Measurements from ENCODE around the gene MED13L. TPM values are rescaled to one million over a fixed set of nuclear protein-coding genes. Genes with fewer than 3 reads are reported as not detected.

MED13L gene
- total and polyA plus RNA-seq, 2 of the 4 experiments (the other 2 are of a cell fraction), result 17.9 to 49.1 TPM

DNA sequence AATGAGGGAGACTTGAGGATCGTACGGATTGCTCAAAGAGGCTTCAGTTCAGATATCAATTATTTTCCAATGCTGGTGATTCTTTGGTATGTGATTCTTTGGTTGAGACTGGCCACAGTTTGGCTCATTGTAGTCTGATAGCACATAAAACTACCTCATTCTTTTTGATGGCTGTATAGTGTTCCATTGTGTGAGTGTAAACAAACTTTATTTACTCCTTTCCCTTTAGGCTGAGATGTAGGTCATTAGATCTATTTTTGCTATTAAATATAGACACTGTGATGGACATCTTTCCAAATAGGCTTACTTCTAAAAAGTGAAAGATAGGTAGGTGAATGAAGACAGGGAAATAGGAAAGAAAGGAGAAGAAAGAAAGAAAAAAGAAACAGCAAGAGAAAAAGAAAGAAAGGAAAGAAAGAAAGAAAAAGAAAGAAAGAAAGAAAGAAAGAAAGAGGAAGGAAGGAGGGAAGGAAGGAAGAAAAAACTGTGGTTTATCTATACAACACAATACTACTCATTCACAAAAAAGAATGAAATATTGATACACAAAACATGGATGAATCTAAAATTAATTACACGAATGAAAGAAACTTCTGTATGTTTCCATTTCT lies 19.8 kb upstream of the MED13L start:
- WGBS, 2 experiments (ENCODE audit: extremely low coverage in 2 of 2, insufficient read length in 1 of 2), result no CpG with 5 or more reads among the region's 3 CpGs
- Histone ChIP-seq H3K27me3 (ENCODE audit: control insufficient read depth, insufficient read depth, low read length) (no peaks in the 10 kb centered on the region), H3K23ac (ENCODE audit: low read depth, low read length) (no peak overlapping the region), H3K36me3 (ENCODE audit: control insufficient read depth, insufficient read depth, low read length) (no peaks in the 10 kb centered on the region), H4K91ac (ENCODE audit: insufficient read depth, low read depth, low read length) (no peak overlapping the region), H2BK120ac (ENCODE audit: low read depth, low read length) (no peak overlapping the region), H2BK20ac (ENCODE audit: low read depth, low read length) (no peak overlapping the region), H3K18ac (ENCODE audit: low read depth, low read length) (no peak overlapping the region), H3K9me3 (ENCODE audit: control insufficient read depth, insufficient read depth, low read length) (no peaks in the 10 kb centered on the region), H3K14ac (replicated peaks; ENCODE audit: low read depth, low read length) (no peak overlapping the region), H3K4me3 (ENCODE audit: insufficient read depth, low read depth, low read length) (no peak overlapping the region), H2AFZ (replicated peaks; ENCODE audit: low read length, poor library complexity) (no peak overlapping the region), H3K9ac (ENCODE audit: low read depth, low read length) (no peak overlapping the region), H3K4me1 (ENCODE audit: control insufficient read depth, insufficient read depth, low read length) (peaks cover 6% of the 10 kb centered on the region; the same call in 1 of the 2 replicates), H3K4ac (ENCODE audit: low read depth, low read length) (no peak overlapping the region), H3K56ac (ENCODE audit: extremely low read depth, insufficient read depth, low read length) (no peak overlapping the region), H4K20me1 (ENCODE audit: insufficient read depth, low read length) (no peaks in the 10 kb centered on the region), H2BK5ac (ENCODE audit: low read depth, low read length, poor library complexity, severe bottlenecking) (no peak overlapping the region), H4K8ac (ENCODE audit: low read depth in 2 of 2, low read length in 2 of 2) (no peak overlapping the region), H3K4me2 (ENCODE audit: low read depth, low read length) (no peak overlapping the region), H2AK5ac (ENCODE audit: low read depth, low read length) (no peak overlapping the region), H2BK15ac (ENCODE audit: low read depth, low read length) (no peak overlapping the region), H2AK9ac (replicated peaks; ENCODE audit: low read depth, low read length, poor library complexity) (no peak overlapping the region), H3K79me1 (ENCODE audit: low read depth in 1 of 2, low read length in 2 of 2) (no peaks in the 10 kb centered on the region), H3K9me1 (ENCODE audit: insufficient read depth, low read length) (peaks cover 3% of the 10 kb centered on the region), H4K5ac (ENCODE audit: low read depth, low read length) (no peak overlapping the region), H3K27ac (ENCODE audit: insufficient read depth, low read length) (no peak overlapping the region)
- no TSS peak for BruUV-seq (replicated peaks)
- DNase-seq (no peak), ATAC-seq (ENCODE audit: low read depth) (no peak)
- CTCF ChIA-PET, result no interaction called here
- POLR2A ChIA-PET (ENCODE audit: unreplicated experiment), result no interaction called here
- dilution Hi-C loops (cut with HindIII; ENCODE audit: low sequenced_read_pairs, unreplicated experiment) (no loop called here), intact Hi-C loops (cut with micrococcal nuclease) (no loop called here), in situ Hi-C loops (cut with MboI; ENCODE audit: low sequenced_read_pairs) (no loop called here)
- no peak for TF ChIP-seq POLR2A (IDR thresholded peaks at IDR 0.05; ENCODE audit: low read depth, low read length)
- no peak for TF ChIP-seq MXI1 (IDR thresholded peaks at IDR 0.05; ENCODE audit: borderline replicate concordance, low read depth, low read length)
- no peak for TF ChIP-seq BHLHE40 (IDR thresholded peaks at IDR 0.05; ENCODE audit: low read depth, low read length)
- no peak for TF ChIP-seq SMC3 (IDR thresholded peaks at IDR 0.05; ENCODE audit: low read depth, low read length)
- TF ChIP-seq RCOR1 (IDR thresholded peaks at IDR 0.05; ENCODE audit: insufficient replicate concordance, low read length), result no peak
- no peak for TF ChIP-seq FOS (IDR thresholded peaks at IDR 0.05; ENCODE audit: low read depth, low read length)
- no peak for TF ChIP-seq MAZ (IDR thresholded peaks at IDR 0.05; ENCODE audit: borderline replicate concordance, low read depth, low read length)
- TF ChIP-seq CHD1 (IDR thresholded peaks at IDR 0.05; ENCODE audit: low read depth, low read length), result no peak
- no peak for TF ChIP-seq RAD21 (IDR thresholded peaks at IDR 0.05; ENCODE audit: low read length)
- no peak for TF ChIP-seq RFX5 (IDR thresholded peaks at IDR 0.05; ENCODE audit: low read depth, low read length)
- TF ChIP-seq, protein P1, sequence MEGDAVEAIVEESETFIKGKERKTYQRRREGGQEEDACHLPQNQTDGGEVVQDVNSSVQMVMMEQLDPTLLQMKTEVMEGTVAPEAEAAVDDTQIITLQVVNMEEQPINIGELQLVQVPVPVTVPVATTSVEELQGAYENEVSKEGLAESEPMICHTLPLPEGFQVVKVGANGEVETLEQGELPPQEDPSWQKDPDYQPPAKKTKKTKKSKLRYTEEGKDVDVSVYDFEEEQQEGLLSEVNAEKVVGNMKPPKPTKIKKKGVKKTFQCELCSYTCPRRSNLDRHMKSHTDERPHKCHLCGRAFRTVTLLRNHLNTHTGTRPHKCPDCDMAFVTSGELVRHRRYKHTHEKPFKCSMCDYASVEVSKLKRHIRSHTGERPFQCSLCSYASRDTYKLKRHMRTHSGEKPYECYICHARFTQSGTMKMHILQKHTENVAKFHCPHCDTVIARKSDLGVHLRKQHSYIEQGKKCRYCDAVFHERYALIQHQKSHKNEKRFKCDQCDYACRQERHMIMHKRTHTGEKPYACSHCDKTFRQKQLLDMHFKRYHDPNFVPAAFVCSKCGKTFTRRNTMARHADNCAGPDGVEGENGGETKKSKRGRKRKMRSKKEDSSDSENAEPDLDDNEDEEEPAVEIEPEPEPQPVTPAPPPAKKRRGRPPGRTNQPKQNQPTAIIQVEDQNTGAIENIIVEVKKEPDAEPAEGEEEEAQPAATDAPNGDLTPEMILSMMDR (conservative IDR thresholded peaks at IDR 0.05; ENCODE audit: low read depth, low read length), result no peak
- TF ChIP-seq, protein P2, sequence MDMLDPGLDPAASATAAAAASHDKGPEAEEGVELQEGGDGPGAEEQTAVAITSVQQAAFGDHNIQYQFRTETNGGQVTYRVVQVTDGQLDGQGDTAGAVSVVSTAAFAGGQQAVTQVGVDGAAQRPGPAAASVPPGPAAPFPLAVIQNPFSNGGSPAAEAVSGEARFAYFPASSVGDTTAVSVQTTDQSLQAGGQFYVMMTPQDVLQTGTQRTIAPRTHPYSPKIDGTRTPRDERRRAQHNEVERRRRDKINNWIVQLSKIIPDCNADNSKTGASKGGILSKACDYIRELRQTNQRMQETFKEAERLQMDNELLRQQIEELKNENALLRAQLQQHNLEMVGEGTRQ (IDR thresholded peaks at IDR 0.05; ENCODE audit: low read depth, low read length), result no peak
